DND-41 (cell line): ENCODE measurements around the gene KRT8.

Experiments
- CTCF ChIP-seq: IDR thresholded peaks from 2 replicates; pipeline ENCODE4 v1.5.1; 2012; ENCODE audit warnings: borderline replicate concordance, low read length, moderate library complexity, mild to moderate bottlenecking; ENCODE audit not compliant: poor library complexity, severe bottlenecking; ENCODE audit errors: extremely low read depth
- EZH2 ChIP-seq: IDR thresholded peaks from 3 replicates; pipeline ENCODE4 v1.6.1; 2012; ENCODE audit warnings: borderline replicate concordance, low read depth, mild to moderate bottlenecking, moderate library complexity, low read length, inconsistent platforms; ENCODE audit not compliant: severe bottlenecking

- TF ChIP-seq CTCF, result no peak
- TF ChIP-seq EZH2, result no peak
Measured at GRCh38 chr12:52892207-52892852, 12.5 kb downstream of the KRT8 start.
